Esophagus muscularis mucosa (tissue), 4 donors: ENCODE measurements around the gene RAD9A.

ENCODE experiments used
- CTCF ChIP-seq, 3 experiments: fragments of 200-600 bp in 2 of 3; fragments of 450-650 bp in 1 of 3; sonication (generic) in 2 of 3; IDR thresholded peaks; one replicate each; pipeline ENCODE4 v1.5.1; 2017 to 2019; ENCODE audit warnings: antibody characterized with exemption in 3 of 3, mild to moderate bottlenecking in 2 of 3, moderate library complexity in 1 of 3
- EP300 ChIP-seq: sonication (generic); formaldehyde crosslinking; IDR thresholded peaks from one replicate; pipeline ENCODE4 v1.6.1; 2017; ENCODE audit warnings: antibody characterized with exemption
- POLR2A ChIP-seq: fragments of 450-650 bp; IDR thresholded peaks from one replicate; pipeline ENCODE4 v1.6.1; 2017; ENCODE audit warnings: antibody characterized with exemption, moderate library complexity, mild to moderate bottlenecking, low read depth
- POLR2AphosphoS5 ChIP-seq, 2 donors: sonication (generic); formaldehyde crosslinking; IDR thresholded peaks; one replicate each; pipeline ENCODE4 v1.6.1; 2017; ENCODE audit warnings: antibody characterized with exemption in 2 of 2

- TF ChIP-seq CTCF (IDR thresholded peaks at IDR 0.05) (no peak), POLR2A (no peak), EP300 (no peak), POLR2AphosphoS5 (IDR thresholded peaks at IDR 0.05) (no peak)
These were observed 5.0 kb downstream of the RAD9A start for GRCh38 chr11:67396587-67397389.
